H9 (cell line): ENCODE data around the gene KLK13. TPM values are rescaled to one million over a fixed set of nuclear protein-coding genes. Genes with fewer than 3 reads are reported as not detected.
A peak's percentile ranks its signal among the peaks of the same experiment; 100 is the strongest.

Source experiments
- DNase-seq: peaks from one replicate; pipeline ENCODE4 v3.0.0-alpha.2; 2017
- H2AFZ ChIP-seq: one replicate; pipeline ENCODE4 v1.6.1; 2013; ENCODE audit warnings: mild to moderate bottlenecking, low read length, control low read depth, moderate library complexity
- H2AK5ac ChIP-seq: 2 replicates; pipeline ENCODE4 v1.6.1; 2013; ENCODE audit warnings: low read length, control low read depth, mixed read lengths; ENCODE audit not compliant: insufficient read length
- H2BK120ac ChIP-seq: one replicate; pipeline ENCODE4 v1.6.1; 2013; ENCODE audit warnings: low read depth, mild to moderate bottlenecking, low read length, control low read depth, inconsistent platforms; ENCODE audit not compliant: poor library complexity, severe bottlenecking
- H2BK12ac ChIP-seq: 2 replicates; pipeline ENCODE4 v1.6.1; 2013; ENCODE audit warnings: low read length, control low read depth, mixed read lengths, low read depth; ENCODE audit not compliant: insufficient read length
- H2BK15ac ChIP-seq: 2 replicates; pipeline ENCODE4 v1.6.1; 2013; ENCODE audit warnings: low read depth, low read length, control low read depth
- H2BK20ac ChIP-seq: one replicate; pipeline ENCODE4 v1.6.1; 2013; ENCODE audit warnings: low read depth, mild to moderate bottlenecking, low read length, control low read depth, inconsistent platforms; ENCODE audit not compliant: poor library complexity, severe bottlenecking
- H2BK5ac ChIP-seq: 2 replicates; pipeline ENCODE4 v1.6.1; 2013; ENCODE audit warnings: low read length, control low read depth, mixed read lengths; ENCODE audit not compliant: insufficient read length
- H3K14ac ChIP-seq: 2 replicates; pipeline ENCODE4 v1.6.1; 2013; ENCODE audit warnings: low read length, control low read depth; ENCODE audit not compliant: insufficient read depth
- H3K18ac ChIP-seq: 2 replicates; pipeline ENCODE4 v1.6.1; 2013; ENCODE audit warnings: low read depth, mild to moderate bottlenecking, mixed read lengths, low read length, control low read depth; ENCODE audit not compliant: insufficient read length
- H3K23ac ChIP-seq: 2 replicates; pipeline ENCODE4 v1.6.1; 2013; ENCODE audit warnings: low read length, control low read depth, mixed read lengths, low read depth; ENCODE audit not compliant: insufficient read length
- H3K23me2 ChIP-seq: 2 replicates; pipeline ENCODE4 v1.6.1; 2013; ENCODE audit warnings: low read depth, mild to moderate bottlenecking, mixed read lengths, low read length, control low read depth; ENCODE audit not compliant: insufficient read length, poor library complexity, severe bottlenecking
- H3K27ac ChIP-seq: 2 replicates; pipeline ENCODE4 v1.5.1; 2013; ENCODE audit warnings: low read length, control low read depth, mixed read lengths, low read depth; ENCODE audit not compliant: insufficient read length
- H3K27me3 ChIP-seq: 2 replicates; pipeline ENCODE4 v1.6.1; 2013; ENCODE audit warnings: low read length, control low read depth, inconsistent platforms; ENCODE audit not compliant: insufficient read depth
- H3K4ac ChIP-seq: 2 replicates; pipeline ENCODE4 v1.6.1; 2013; ENCODE audit warnings: low read depth, mild to moderate bottlenecking, control low read depth, inconsistent platforms, low read length, moderate library complexity
- H3K4me1 ChIP-seq: 2 replicates; pipeline ENCODE4 v1.6.1; 2013; ENCODE audit warnings: low read length, control low read depth, inconsistent platforms; ENCODE audit not compliant: insufficient read depth
- H3K4me2 ChIP-seq: 2 replicates; pipeline ENCODE4 v1.6.1; 2013; ENCODE audit warnings: low read length, control low read depth, mixed read lengths; ENCODE audit not compliant: insufficient read length, insufficient read depth
- H3K56ac ChIP-seq: 2 replicates; pipeline ENCODE4 v1.6.1; 2013; ENCODE audit warnings: low read depth, mild to moderate bottlenecking, mixed read lengths, low read length, control low read depth; ENCODE audit not compliant: insufficient read length
- H3K79me1 ChIP-seq: 2 replicates; pipeline ENCODE4 v1.6.1; 2013; ENCODE audit warnings: low read depth, mild to moderate bottlenecking, moderate library complexity, low read length, control low read depth, inconsistent platforms; ENCODE audit not compliant: insufficient read depth, poor library complexity, severe bottlenecking
- H3K79me2 ChIP-seq: 2 replicates; pipeline ENCODE4 v1.6.1; 2013; ENCODE audit warnings: low read length, control low read depth, inconsistent platforms; ENCODE audit not compliant: insufficient read depth
- H3K9ac ChIP-seq: 2 replicates; pipeline ENCODE4 v1.6.1; 2013; ENCODE audit warnings: low read length, control low read depth, mixed read lengths; ENCODE audit not compliant: insufficient read length; ENCODE audit errors: extremely low read depth
- H3K9me3 ChIP-seq: one replicate; pipeline ENCODE4 v1.6.1; 2013; ENCODE audit warnings: low read depth, low read length, inconsistent platforms; ENCODE audit not compliant: control insufficient read depth
- H3T11ph ChIP-seq: one replicate; pipeline ENCODE4 v1.6.1; 2013; ENCODE audit warnings: mild to moderate bottlenecking, low read length, control low read depth, inconsistent platforms
- H4K20me1 ChIP-seq: one replicate; pipeline ENCODE4 v1.6.1; 2013; ENCODE audit not compliant: control insufficient read depth, insufficient read length, insufficient read depth
- H4K5ac ChIP-seq: 2 replicates; pipeline ENCODE4 v1.6.1; 2013; ENCODE audit warnings: low read depth, mild to moderate bottlenecking, mixed read lengths, low read length, control low read depth; ENCODE audit not compliant: insufficient read length
- H4K8ac ChIP-seq: replicated peaks from 2 replicates; pipeline ENCODE4 v1.6.1; 2013; ENCODE audit warnings: low read length, control low read depth, mixed read lengths, low read depth; ENCODE audit not compliant: insufficient read length
- H4K91ac ChIP-seq: 2 replicates; pipeline ENCODE4 v1.6.1; 2013; ENCODE audit warnings: low read depth, mild to moderate bottlenecking, moderate library complexity, mixed read lengths, low read length, control low read depth; ENCODE audit not compliant: insufficient read length
- H3K27ac Mint-ChIP-seq, 3 experiments: 2 replicates in 2 of 3; 3 replicates in 1 of 3; pipeline ENCODE4 v1.8.0; 2020 to 2021; ENCODE audit warnings: mixed read lengths in 3 of 3, mild to moderate bottlenecking in 1 of 3, moderate library complexity in 1 of 3
- H3K27me3 Mint-ChIP-seq: 2 replicates; pipeline ENCODE4 v1.8.0; 2021; ENCODE audit warnings: low read depth, mild to moderate bottlenecking, moderate library complexity, mixed read lengths
- H3K36me3 Mint-ChIP-seq, 3 experiments: 2 replicates in 2 of 3; 3 replicates in 1 of 3; pipeline ENCODE4 v1.8.0; 2020 to 2021; ENCODE audit warnings: low read depth in 3 of 3, mixed read lengths in 3 of 3; ENCODE audit not compliant: insufficient read depth in 1 of 3
- H3K4me1 Mint-ChIP-seq, 2 experiments: 2 replicates each; pipeline ENCODE4 v1.8.0; 2020; ENCODE audit warnings: mixed read lengths in 2 of 2
- H3K4me3 Mint-ChIP-seq, 2 experiments: 2 replicates in 1 of 2; 3 replicates in 1 of 2; pipeline ENCODE4 v1.8.0; 2020 to 2021; ENCODE audit warnings: mild to moderate bottlenecking in 2 of 2, mixed read lengths in 2 of 2, moderate library complexity in 1 of 2
- H3K9me3 Mint-ChIP-seq, 2 experiments: 2 replicates in 1 of 2; 3 replicates in 1 of 2; pipeline ENCODE4 v1.8.0; 2020; ENCODE audit warnings: mild to moderate bottlenecking in 2 of 2, mixed read lengths in 2 of 2, moderate library complexity in 1 of 2
- CTCF ChIP-seq: fragments of 200-600 bp; sonication (generic); conservative IDR thresholded peaks from 3 replicates; pipeline ENCODE4 v1.8.0; 2021; ENCODE audit warnings: antibody characterized with exemption, mild to moderate bottlenecking
- WGBS: extraction: QIAGEN DNeasy Blood & Tissue Kit; methylation state at CpG from one replicate; pipeline ENCODE4 v1.1.7; 2013; ENCODE audit warnings: missing lambda C conversion rate, low lambda C conversion rate, mixed read lengths; ENCODE audit not compliant: insufficient read length; ENCODE audit errors: extremely low coverage; 5-methylcytosine and 5-hydroxymethylcytosine counted together
- total RNA-seq: library from RNA; stranded (reverse); gene quantifications from 2 replicates; pipeline ENCODE4 v1.2.1, GENCODE V29; 2021

The KLK13 gene
- total RNA-seq, 1 experiment from 2014 or later: 4.2 TPM

- Mint-ChIP-seq H3K4me3 (no peak within 1 kb of the TSS), H3K4me1 (peaks cover 17 to 23% of the 10 kb centered on the region in 2 experiments)
- DNase-seq: no peak
Observed at GRCh38 chr19:51034704-51035103, 30.2 kb downstream of the KLK13 start, which contains the start of gene KLK12. TSS of gene KLK12 (minus strand) at chr19:51035002. CDS start at chr19:51034621, 381 bp downstream.

More at GRCh38 chr19:51034704-51035103, 30.2 kb downstream of the KLK13 start, which contains the start of gene KLK12:
- Histone ChIP-seq H3T11ph (no peak within 1 kb of the TSS), H4K8ac (no peak within 1 kb of the TSS), H4K91ac (no peak within 1 kb of the TSS), H2BK12ac (no peak within 1 kb of the TSS), H3K9ac (no peak within 1 kb of the TSS), H3K79me1 (no peaks in the 10 kb centered on the region), H3K4me1 (no peaks in the 10 kb centered on the region; the same call in 1 of the 2 replicates), H4K20me1 (no peaks in the 10 kb centered on the region), H2BK20ac (no peak within 1 kb of the TSS), H3K27ac (no peak within 1 kb of the TSS), H3K23me2 (no peaks in the 10 kb centered on the region), H2BK15ac (no peak within 1 kb of the TSS), H3K27me3 (no peaks in the 10 kb centered on the region), H4K5ac (no peak within 1 kb of the TSS), H2BK120ac (no peak within 1 kb of the TSS), H3K18ac (no peak within 1 kb of the TSS), H3K4ac (no peak within 1 kb of the TSS), H3K79me2 (no peaks in the 10 kb centered on the region), H3K23ac (no peak within 1 kb of the TSS), H3K56ac (no peak within 1 kb of the TSS), H3K14ac (no peak within 1 kb of the TSS), H3K4me2 (no peak within 1 kb of the TSS), H3K9me3 (no peaks in the 10 kb centered on the region), H2BK5ac (no peak within 1 kb of the TSS), H2AFZ (no peak within 1 kb of the TSS), H2AK5ac (no peak within 1 kb of the TSS)
- Mint-ChIP-seq H3K9me3 (no peaks in the 10 kb centered on the region), H3K27ac (peak within 1 kb of the TSS in 2 of 3 experiments; percentile 36 to 50; a peak in 2 of 7 replicates), H3K36me3 (no peaks in the 10 kb centered on the region), H3K27me3 (peaks cover 18% of the 10 kb centered on the region)
- TF ChIP-seq CTCF: no peak
- no CpG with 5 or more reads among the region's 11 CpGs for WGBS
